Right lobe of liver (tissue), 4 donors: ENCODE results near the gene LY6G5C.

Experiments
- CTCF ChIP-seq, 4 donors: fragments of 200-600 bp in 3 of 4; fragments of 450-650 bp in 1 of 4; IDR thresholded peaks; one replicate each; pipeline versions ENCODE4 v1.5.1 to v1.8.0; 2016 to 2022; ENCODE audit warnings: antibody characterized with exemption in 4 of 4, mild to moderate bottlenecking in 2 of 4
- POLR2A ChIP-seq: fragments of 450-650 bp; IDR thresholded peaks from one replicate; pipeline ENCODE4 v1.6.1; 2017; ENCODE audit warnings: antibody characterized with exemption, mild to moderate bottlenecking
- donor health status: DM: no; HTN: no; CAD: no.
- donor health status: DM: no; HTN: no; CAD: no.
- donor health status: DM: no; HTN: yes; CAD: no.

GRCh38 chr6:31692886-31693285, 12.0 kb upstream of the LY6G5C start:
- no peak for TF ChIP-seq CTCF (IDR thresholded peaks at IDR 0.05)
- no peak for TF ChIP-seq POLR2A
